Measurements from ENCODE around the gene LITAFD. TPM values are rescaled to one million over a fixed set of nuclear protein-coding genes. Genes with fewer than 3 reads are reported as not detected.
"Not testable (repeated sequence)": the region's sequence is repeated elsewhere in the genome, so short reads cannot be mapped to it uniquely, and the experiment has no call there.

The LITAFD gene
- total and polyA plus RNA-seq, 2 of the 4 experiments (the other 2 are of a cell fraction): not detected

DNA sequence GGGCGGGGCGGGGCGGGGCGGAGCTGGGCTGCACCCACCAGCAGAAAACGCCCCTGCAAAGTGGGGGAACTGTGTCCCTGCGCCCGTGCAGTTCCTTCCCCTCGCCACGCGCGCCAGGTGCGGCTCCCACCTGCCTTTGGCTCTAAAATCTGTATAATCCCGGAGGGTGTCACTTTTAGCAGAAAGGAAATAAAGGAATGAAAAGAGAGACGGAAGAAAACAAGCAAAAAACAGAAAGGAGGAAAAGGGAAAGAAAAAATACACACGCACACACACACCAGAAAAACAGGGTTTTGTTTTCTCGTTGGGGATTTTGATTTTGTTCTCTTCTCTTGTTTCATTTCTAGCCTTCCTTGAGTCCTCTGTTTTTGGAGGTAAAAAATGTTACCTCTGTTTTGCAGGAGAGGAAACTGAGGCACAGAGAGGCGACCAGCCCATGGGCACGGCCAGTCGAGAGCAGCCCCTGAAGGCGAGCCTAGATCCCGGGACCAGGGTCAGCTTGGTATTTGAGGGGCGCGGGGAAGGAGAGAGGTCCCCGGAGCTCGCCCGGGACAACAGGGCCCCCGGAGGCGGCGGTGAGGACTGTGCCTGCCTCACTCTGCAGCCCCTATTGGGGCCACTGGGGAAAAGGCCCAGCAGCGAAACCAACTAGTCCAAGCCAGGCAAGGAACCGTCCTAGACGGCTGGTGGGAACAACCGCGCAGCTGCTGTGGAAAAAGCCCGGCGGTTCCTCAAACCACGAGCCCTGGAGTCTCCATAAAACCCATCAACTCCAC lies 12.8 kb upstream of the LITAFD start (continued):
- no peak for TF ChIP-seq NFE2L2 (IDR thresholded peaks at IDR 0.05; ENCODE audit: low read depth, low read length)
- TF ChIP-seq RFX5 (IDR thresholded peaks at IDR 0.05; ENCODE audit: low read depth, low read length): no peak

DNA sequence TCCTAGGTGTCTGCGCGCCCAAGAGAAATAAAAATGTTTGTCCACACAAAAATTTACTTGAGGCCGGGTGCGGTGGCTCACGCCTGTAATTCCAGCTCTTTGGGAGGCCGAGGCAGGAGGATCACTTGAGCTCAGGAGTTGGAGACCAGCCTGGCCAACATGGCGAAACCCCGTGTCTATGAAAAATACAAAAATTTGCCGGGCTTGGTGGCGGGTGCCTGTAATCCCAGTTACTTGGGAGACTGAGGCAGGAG lies 12.2 kb upstream of the LITAFD start:
- not testable (repeated sequence) for ATAC-seq (ENCODE audit: low read depth); BruUV-seq (replicated peaks); H3K4me2 ChIP-seq (ENCODE audit: low read depth, low read length)

More for the DNA sequence above, 12.2 kb upstream of the LITAFD start:
- H3K23ac ChIP-seq (ENCODE audit: low read depth, low read length); DNase-seq; POLR2A ChIA-PET (ENCODE audit: unreplicated experiment); H3K18ac ChIP-seq (ENCODE audit: low read depth, low read length); H3K4me1 ChIP-seq (ENCODE audit: control insufficient read depth, insufficient read depth, low read length); in situ Hi-C loops (cut with MboI; ENCODE audit: low sequenced_read_pairs); H2BK15ac ChIP-seq (ENCODE audit: low read depth, low read length); H2BK20ac ChIP-seq (ENCODE audit: low read depth, low read length); H2AFZ ChIP-seq (replicated peaks; ENCODE audit: low read length, poor library complexity); H2BK120ac ChIP-seq (ENCODE audit: low read depth, low read length); H4K5ac ChIP-seq (ENCODE audit: low read depth, low read length); H3K4ac ChIP-seq (ENCODE audit: low read depth, low read length); H3K9me1 ChIP-seq (ENCODE audit: insufficient read depth, low read length); H3K36me3 ChIP-seq (ENCODE audit: control insufficient read depth, insufficient read depth, low read length); H3K14ac ChIP-seq (replicated peaks; ENCODE audit: low read depth, low read length); H3K27me3 ChIP-seq (ENCODE audit: control insufficient read depth, insufficient read depth, low read length); H4K91ac ChIP-seq (ENCODE audit: insufficient read depth, low read depth, low read length); H4K8ac ChIP-seq (ENCODE audit: low read depth in 2 of 2, low read length in 2 of 2); H3K9me3 ChIP-seq (ENCODE audit: control insufficient read depth, insufficient read depth, low read length); H3K56ac ChIP-seq (ENCODE audit: extremely low read depth, insufficient read depth, low read length); H2BK5ac ChIP-seq (ENCODE audit: low read depth, low read length, poor library complexity, severe bottlenecking); H2AK5ac ChIP-seq (ENCODE audit: low read depth, low read length); H3K4me3 ChIP-seq (ENCODE audit: insufficient read depth, low read depth, low read length); H3K9ac ChIP-seq (ENCODE audit: low read depth, low read length); H3K27ac ChIP-seq (ENCODE audit: insufficient read depth, low read length); dilution Hi-C loops (cut with HindIII; ENCODE audit: low sequenced_read_pairs, unreplicated experiment): not testable (repeated sequence)
- CTCF ChIA-PET: interaction anchor here (0.7 kb wide), 1 partner anchor 11 kb away, joined by 3 read pairs; no protein-coding TSS in a partner anchor
- Histone ChIP-seq H3K79me1 (ENCODE audit: low read depth in 1 of 2, low read length in 2 of 2) (peaks cover 5 to 37% of the 10 kb centered on the region in 2 experiments), H2AK9ac (replicated peaks; ENCODE audit: low read depth, low read length, poor library complexity) (peak overlapping the region; percentile 77), H4K20me1 (ENCODE audit: insufficient read depth, low read length) (peaks cover 26% of the 10 kb centered on the region)
- WGBS, 2 experiments (ENCODE audit: extremely low coverage in 2 of 2, insufficient read length in 1 of 2): 94% methylated on average over 8 of the region's 10 CpGs; no CpG with 5 or more reads in 1 of the 2 experiments
- intact Hi-C loops (cut with micrococcal nuclease): loop anchor here (5.0 kb wide), 1 partner anchor 73 kb away; the partner anchor contains the start of genes PMM2 and TMEM186
